GM18526 (cell line): ENCODE measurements around the gene CSF2RB.

ENCODE experiments used
- POLR2A ChIP-seq: IDR thresholded peaks from 3 replicates; pipeline ENCODE4 v1.6.1; 2011; ENCODE audit not compliant: insufficient read length; ENCODE audit errors: extremely low read depth

CSF2RB gene

GRCh38 chr22:36924151-36924698 lies 10.8 kb downstream of the CSF2RB start:
- TF ChIP-seq POLR2A, result no peak

- no peak for TF ChIP-seq POLR2A
Measured at GRCh38 chr22:36925388-36926290, 12.2 kb downstream of the CSF2RB start.

- TF ChIP-seq POLR2A, result no peak
Measured at GRCh38 chr22:36926309-36926708, 12.9 kb downstream of the CSF2RB start.

- no peak for TF ChIP-seq POLR2A
Measured at GRCh38 chr22:36926721-36927435, 13.4 kb downstream of the CSF2RB start.

GRCh38 chr22:36927671-36928070 lies 14.2 kb downstream of the CSF2RB start:
- no peak for TF ChIP-seq POLR2A

DNA sequence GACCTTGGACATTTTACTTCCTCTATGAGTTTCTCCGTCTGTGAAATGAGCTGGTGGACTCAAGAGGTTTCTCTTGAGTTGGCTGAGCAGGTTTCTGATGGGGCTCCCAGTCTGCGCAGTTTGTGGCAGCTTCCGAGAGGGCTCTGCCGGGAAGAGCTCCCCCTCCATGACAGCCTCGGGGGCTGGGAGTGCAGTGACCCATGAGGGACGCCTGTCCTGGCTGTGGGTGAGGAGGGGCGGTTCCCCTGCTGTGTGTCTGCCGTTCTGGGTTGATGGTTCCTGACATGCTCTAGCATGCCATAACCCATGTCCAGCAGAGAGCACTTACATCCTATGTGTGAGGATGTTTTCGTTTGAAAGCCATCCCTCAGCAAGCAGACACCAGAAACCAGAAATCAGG lies 14.8 kb downstream of the CSF2RB start:
- TF ChIP-seq POLR2A, result no peak

DNA sequence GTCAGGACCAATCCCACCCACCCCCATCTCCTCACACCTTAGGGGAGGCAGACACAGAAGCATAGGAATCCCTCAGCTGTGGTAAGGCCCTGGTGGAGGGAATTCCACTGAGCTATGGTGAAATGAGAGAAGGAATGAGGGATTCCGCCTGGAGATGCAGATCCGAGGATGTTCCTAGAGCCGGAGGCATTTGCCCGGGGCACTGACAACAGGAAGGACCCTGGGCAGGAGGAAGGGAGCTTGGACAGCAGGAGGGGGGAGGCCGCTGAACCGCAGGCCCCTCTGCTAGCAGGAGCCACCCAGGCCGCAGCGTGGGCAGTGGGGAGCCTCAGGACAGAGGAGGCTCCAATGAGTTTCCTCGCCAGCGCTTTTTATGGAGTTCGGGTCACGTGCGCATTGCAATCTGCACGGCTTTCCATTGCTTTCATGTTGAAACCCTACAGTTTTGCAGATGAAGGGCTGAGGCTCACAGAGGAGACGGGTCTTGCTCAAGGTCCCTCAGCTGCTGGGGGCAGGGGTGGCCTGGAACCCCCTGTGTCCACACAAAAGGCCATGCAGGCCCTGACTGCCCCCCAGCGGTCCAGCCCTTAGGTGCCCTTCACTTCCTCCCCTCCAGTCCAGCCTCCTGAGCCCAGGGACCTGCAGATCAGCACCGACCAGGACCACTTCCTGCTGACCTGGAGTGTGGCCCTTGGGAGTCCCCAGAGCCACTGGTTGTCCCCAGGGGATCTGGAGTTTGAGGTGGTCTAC lies 15.5 kb downstream of the CSF2RB start:
- no peak for TF ChIP-seq POLR2A

GRCh38 chr22:36929621-36930020 lies 16.2 kb downstream of the CSF2RB start:
- no peak for TF ChIP-seq POLR2A

GRCh38 chr22:36930041-36930935 lies 16.9 kb downstream of the CSF2RB start:
- no peak for TF ChIP-seq POLR2A

DNA sequence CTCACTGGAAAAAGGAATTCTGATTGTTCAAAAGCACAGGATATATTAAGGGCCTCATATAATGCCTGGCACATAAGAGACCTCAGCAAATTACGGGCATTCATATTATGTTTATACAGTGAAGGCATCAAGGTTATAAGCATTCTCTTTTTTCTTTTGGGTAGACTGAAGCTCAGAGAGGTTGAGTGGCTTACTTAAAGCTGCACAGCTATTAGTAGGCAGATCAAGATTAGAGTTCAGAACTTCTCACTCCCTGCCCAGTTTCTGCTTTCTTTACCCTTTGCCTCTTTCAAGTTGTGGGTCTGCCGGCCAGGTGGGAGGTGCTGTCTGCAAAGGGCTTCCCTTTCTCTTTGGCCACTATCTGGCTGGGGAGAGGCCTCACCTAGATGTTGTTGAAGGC lies 18.0 kb downstream of the CSF2RB start:
- no peak for TF ChIP-seq POLR2A

GRCh38 chr22:36933629-36934417 lies 20.4 kb downstream of the CSF2RB start:
- no peak for TF ChIP-seq POLR2A

GRCh38 chr22:36934418-36935312 lies 21.2 kb downstream of the CSF2RB start:
- no peak for TF ChIP-seq POLR2A

DNA sequence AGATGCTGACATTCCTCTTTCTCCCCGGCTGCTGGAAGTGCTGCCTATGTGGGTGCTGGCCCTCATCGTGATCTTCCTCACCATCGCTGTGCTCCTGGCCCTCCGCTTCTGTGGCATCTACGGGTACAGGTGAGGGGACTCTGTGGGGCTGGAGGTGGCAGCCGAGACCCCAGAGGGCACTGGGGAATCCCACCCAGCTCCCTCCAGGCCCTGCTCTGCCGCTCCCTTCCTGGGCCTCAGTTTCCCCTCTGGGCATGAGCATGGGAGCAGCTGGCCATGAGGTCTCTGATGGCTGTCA lies 21.8 kb downstream of the CSF2RB start:
- no peak for TF ChIP-seq POLR2A

DNA sequence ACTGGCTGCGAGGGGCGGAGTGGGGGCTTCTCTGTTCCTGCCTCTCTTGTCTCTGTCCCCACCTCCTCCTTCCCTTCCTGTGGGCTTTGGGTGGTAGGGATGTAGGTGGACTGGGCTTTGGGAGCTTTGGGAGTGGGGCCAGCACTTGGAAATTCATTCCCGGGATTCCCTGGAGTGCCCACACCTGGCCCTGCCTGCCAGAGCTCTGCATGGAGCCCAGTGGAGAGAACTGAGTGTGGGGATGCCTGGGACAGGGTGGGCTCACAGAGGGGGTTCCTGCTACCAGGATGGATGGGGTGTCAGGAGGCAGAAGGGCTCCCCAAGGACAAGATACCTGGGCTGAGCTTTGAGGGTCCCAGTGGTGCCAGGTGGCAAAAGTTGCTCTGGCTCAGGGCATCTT lies 22.3 kb downstream of the CSF2RB start:
- TF ChIP-seq POLR2A, result no peak
